ENCODE results near the gene PRTFDC1.

The PRTFDC1 gene

GRCh38 chr10:24871011-24871935 is 81.1 kb downstream of the PRTFDC1 start:
- DNase-seq = no peak

- no peak for DNase-seq
Observed at GRCh38 chr10:24869354-24870015, 82.9 kb downstream of the PRTFDC1 start.

DNA sequence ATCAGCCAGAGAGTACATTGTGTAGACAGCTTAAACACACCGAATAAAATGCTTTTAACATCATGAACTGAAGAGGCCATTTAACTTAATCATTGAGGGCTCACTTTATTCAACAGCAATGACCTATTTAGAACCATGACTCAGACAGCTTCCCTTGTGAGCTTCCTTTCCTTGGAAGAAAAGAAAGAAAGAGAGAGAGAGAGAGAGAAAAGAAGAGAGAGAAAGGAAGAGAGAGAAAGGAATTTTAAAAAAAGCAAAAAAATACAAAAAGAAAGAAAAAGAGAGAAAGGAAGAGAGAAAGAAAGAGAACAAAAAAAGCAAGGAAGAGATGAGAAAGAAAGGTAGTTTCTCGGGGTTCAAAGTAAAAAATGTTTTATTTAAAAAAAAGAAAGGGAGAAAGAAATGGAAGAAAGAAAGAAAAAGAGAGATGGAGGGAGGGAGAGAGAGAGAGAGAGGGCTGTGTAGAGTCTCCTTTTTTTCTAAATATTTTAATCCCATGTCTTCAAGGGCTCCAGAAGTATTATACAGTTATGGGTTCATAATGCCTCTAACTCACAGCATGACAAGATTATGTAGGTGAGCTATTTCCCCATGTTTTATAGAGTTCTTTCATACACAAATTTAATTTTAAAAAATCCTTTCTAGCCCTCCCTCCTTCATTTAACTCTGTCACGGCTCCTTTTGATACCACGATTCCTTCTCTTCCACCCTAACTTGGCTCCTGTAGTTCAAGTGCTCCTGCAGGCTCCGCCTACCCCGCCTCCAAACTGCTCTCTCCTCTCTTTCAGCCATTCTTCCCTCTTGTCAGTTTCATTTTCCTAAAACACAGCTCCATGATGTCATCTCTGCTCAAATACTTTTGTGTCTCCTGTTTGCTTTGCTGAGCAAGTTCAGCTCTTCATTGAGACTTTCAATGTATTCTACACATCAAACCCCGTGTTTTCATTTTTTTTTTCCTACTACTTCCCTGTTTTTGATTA is 85.5 kb downstream of the PRTFDC1 start:
- DNase-seq = no peak

DNA sequence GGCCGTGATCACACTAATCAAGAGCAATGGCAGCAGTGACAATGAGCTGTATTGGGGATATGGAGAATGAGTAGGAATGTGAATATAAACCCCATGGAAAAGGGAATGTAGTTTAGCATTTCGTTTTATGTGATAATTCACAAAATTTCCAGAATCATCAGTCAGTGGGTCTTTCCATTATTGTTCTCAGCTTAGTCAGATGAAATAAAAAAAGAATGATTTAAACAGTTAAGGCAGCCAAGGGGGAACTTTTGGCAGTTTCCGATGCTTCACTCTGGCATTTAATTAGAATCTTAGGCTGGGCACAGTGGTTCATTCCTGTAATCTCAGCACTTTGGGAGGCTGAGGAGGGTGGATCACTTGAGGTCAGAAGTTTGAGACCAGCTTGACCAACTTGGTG is 86.6 kb downstream of the PRTFDC1 start:
- no peak for DNase-seq

DNA sequence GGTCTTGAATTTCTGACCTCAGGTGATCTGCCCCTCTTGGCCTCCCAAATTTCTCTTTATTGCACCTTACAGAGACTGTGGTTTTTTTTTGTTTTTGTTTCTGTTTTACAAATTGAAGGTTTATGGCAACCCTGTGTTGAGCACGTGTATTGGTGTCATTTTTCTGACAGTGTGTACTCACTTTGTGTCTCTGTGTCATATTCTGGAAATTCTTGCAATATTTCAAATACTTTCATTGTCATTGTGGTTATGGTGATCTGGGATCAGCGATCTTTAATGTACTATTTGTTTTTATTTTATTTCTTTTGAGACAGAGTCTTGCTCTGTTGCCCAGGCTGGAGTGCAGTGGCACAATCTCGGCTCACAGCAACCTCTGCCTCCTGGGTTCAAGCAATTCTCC is 89.8 kb downstream of the PRTFDC1 start:
- no peak for DNase-seq

DNA sequence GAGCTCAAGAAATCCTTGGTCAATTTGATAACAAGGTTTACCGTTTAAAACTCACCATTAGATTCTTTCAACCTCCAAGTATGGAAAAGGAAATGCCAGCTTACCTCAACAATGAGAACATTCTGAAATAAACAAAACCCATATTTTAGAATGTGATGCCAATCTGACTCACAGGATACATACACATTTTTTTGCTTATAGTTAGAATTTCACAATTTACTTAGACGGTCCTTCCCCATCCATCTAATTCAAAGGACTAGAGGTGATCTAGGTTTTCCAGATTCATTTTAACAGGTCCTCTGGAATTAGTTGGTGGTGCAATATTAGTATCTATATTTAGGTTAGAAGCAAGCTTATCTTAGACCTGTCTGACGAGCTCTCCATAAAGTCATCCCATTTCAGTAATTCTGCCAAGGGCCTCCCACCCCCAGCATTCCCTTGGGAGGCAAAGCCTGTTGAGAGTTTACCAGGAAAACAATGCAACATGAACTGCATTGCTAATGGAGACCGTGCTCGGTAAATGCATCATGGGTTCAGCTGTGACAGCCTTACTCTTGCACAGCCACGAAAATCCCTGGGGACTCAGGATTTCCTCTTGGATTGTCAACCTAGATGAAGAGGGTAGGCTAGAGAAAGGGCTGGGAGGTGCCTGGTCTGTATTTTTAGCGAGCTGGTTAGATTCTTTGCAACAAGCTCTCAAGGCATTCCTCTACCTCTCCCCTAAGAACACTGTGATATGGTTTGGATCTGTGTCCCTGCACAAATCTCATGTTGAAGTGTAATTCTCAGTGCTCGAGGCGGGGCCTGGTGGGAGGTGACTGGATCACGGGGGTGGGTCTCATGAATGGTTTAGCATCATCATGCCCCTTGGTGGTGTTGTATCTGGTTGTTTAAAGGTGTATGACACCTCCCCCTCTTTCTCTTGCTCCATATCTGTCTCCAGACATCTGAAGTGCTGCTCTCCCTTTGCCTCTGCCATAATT is 93.8 kb downstream of the PRTFDC1 start:
- DNase-seq = no peak

DNA sequence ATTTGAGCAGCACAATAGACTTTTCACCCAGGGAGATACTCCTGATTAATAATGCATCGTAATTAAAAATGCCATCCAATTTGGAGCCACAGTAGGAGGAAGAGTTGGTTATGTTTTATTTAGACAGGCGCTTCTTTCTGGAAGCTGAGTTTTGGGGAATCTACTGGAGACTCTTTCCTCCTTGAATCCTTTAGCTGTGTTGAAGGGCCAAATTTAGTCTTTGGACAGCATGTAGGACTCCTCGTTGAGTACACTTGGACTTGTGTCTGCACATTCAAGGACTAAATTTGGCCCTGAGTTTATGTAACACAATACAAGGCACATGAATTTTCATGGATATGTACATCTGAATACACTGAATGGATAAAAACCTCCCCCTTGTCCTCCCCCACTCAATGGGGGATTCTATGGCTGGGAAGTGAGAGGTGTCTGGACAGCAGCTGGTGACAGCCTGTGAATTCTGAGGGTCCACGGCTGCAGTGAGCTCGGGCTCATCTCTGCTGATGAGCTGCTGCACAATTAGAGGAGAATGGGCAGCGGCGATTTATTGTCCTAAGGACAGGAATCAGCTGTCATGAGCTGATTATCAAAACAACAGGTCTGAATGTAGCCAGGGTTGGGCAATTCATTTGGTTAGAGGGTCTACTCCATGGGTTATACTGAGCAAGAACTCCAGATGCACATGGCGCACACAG is 95.2 kb downstream of the PRTFDC1 start:
- DNase-seq = no peak

- DNase-seq = no peak
Observed at GRCh38 chr10:24854256-24854655, 98.2 kb downstream of the PRTFDC1 start.

DNA sequence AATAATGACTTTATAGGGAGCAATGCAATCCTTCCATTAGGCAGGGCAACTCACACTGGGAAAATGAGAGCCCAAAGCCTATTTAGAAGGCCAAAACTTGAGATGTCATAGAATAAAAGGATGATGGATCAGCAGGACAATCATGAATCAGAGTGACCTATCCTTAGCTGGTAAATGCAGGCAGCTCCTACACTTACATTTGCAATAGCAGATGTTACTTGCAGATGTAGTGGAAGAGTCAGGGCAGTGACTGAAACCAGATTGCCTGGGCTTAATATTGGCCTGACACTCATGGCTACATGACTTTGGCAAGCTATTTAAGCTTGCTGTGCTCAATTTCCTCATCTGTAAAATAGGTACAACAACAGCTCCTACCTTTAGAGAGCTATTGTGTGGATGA is 98.7 kb downstream of the PRTFDC1 start:
- no peak for DNase-seq

DNA sequence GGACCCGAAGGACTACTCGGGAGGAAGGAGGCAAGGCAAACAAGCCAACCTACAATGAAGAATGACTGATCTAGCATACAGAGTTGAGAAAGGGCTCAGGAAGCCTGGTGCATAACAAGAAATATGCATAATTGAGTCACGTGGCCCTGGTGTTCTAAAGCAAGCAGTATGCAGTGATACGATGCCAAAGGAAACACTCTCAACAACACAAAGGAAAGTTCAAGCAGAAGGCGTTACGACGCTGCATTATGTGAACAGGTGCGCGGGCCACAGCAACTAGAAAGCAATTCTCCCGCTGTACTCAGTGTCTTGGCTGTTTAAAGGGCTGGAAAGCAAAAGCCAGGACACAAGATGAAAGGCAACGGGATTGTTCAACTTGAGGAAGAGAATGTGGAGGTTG is 100.8 kb downstream of the PRTFDC1 start:
- DNase-seq = no peak

DNA sequence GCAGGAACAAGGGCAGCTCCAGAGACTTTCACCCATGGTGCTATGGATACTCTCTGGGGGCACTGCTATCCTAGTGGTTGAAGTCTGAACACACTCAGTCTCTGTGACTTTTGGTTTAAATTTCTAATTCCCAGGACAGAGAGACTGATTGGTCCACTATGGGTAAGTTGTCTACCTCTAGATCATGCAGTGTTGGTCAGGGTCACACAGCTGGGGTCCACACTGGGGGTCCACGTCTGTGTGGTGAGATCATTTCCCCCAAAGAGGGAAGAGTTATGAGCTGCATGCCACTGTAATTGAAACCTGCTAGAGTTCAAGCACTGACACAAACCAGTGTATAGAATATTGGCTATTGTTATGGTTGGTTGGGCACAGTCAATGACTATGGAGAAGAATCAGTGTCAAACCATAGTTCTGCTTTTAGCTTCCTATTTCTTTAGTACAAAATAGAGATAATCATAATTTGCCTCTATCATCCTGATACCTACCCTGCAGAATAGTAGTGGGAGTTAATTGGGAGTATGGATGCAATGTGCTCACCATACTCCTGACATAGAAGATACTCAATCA is 101.6 kb downstream of the PRTFDC1 start:
- DNase-seq = no peak

GRCh38 chr10:24849501-24850299 is 102.7 kb downstream of the PRTFDC1 start:
- DNase-seq = no peak

DNA sequence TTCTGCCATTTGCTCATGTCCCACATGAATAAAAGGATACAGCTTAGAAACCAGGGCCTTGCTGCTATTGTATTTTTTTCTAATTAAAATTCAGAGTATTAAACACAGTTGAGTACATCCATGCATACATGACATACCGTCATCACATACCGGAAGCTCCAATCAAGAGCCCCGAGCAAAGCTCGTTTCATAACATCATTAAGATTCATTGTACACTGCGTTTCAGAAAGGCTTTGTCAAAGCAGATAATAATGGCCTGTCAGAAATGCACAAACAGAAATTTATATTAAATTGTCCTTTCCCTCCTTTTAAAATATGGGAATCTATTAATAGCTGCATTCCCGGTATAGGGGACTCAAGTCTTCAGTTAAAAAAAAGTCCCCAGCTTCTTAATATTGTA is 103.4 kb downstream of the PRTFDC1 start:
- DNase-seq = no peak

DNA sequence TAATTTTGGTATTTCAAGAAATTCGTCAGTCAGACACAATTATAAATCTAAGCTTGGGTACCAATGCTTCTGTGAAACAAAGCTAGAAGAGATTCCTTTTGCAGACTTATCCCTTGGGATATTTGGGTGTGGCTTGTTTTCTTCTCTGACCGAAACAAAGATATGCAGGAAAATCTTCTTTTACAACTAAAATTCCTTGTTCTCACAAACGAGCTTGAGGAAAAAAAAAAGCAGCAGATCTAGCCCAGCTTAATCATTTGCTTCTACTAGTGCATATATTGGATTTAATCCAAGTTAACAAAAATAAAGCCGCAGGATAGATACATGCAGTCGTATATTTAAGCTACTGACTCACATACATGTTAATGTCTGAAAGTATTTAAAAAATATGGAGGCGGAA is 104.2 kb downstream of the PRTFDC1 start:
- no peak for DNase-seq

GRCh38 chr10:24847112-24848070 is 105.0 kb downstream of the PRTFDC1 start:
- DNase-seq = no peak

DNA sequence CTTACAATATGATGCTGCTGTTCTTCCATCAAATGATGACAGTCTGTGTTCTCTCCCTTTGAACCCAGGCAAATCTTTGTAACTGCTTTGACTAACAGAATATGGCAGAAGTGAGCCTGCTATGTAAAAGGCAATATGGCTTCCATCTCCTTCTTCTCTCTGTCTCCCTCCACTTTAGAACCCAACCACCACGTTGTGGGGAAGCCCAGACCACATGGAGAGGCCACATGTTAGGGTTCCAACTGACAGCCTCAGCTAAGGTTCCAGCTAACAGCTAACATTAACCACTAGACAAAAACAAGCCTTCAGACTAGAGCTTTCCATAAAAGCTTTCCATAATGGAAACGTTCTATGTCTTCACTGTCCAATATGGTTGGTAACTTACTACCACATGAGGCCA is 107.7 kb downstream of the PRTFDC1 start:
- no peak for DNase-seq

- DNase-seq = no peak
Observed at GRCh38 chr10:24843256-24843655, 109.2 kb downstream of the PRTFDC1 start.

GRCh38 chr10:24842856-24843255 is 109.5 kb downstream of the PRTFDC1 start:
- DNase-seq = no peak

DNA sequence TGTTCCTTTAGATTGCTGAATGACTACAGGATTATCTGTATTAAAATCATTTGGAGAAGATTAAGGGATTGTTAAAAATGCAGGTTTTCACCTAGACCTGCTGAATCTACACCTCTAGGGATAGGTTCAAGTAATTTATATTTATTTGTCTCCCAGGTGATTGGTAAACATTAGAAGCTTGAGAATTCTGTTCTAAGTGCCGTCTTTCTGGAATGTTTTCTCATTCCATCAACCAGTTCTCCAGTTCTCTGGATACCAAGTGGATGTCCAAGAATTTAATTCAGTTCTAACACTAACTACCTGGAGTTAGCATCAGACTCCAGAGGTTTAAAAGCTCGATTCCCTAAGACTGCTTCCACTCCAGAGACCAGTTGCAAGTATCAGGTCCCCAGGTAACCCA is 110.9 kb downstream of the PRTFDC1 start:
- no peak for DNase-seq
